Stimulated activated naive B cell treated with anti-CD40 and anti-IgM and Interleukin-4, amounts not matched to agents 10 μg/mL and 1 μg/mL and 100 μg/mL, for 72 hours (primary cell): ENCODE data around the gene GPR158.
"Not testable (repeated sequence)": the region's sequence is repeated elsewhere in the genome, so short reads cannot be mapped to it uniquely, and the experiment has no call there.

Experiments used
- ATAC-seq, 2 donors: fragments of 150-1000 bp; cut with Tn5 transposase; replicated peaks; 2 replicates each; pipeline ENCODE4 v1.10.0; 2021; ENCODE audit warnings: moderate library complexity in 1 of 2
- DNase-seq: peaks from one replicate; pipeline ENCODE4 v3.0.0; 2021
- H3K27ac Mint-ChIP-seq: one replicate; pipeline ENCODE4 v1.8.0; 2022; ENCODE audit warnings: mild to moderate bottlenecking, mixed read lengths
- H3K27me3 Mint-ChIP-seq, 2 donors: one replicate each; pipeline ENCODE4 v1.8.0; 2022; ENCODE audit warnings: mixed read lengths in 2 of 2
- H3K36me3 Mint-ChIP-seq, 2 donors: one replicate each; pipeline ENCODE4 v1.8.0; 2022; ENCODE audit warnings: mixed read lengths in 2 of 2, mild to moderate bottlenecking in 1 of 2
- H3K4me1 Mint-ChIP-seq, 2 donors: one replicate each; pipeline ENCODE4 v1.8.0; 2022; ENCODE audit warnings: mixed read lengths in 2 of 2, mild to moderate bottlenecking in 1 of 2
- H3K4me3 Mint-ChIP-seq, 2 donors: one replicate each; pipeline ENCODE4 v1.8.0; 2022; ENCODE audit warnings: mild to moderate bottlenecking in 2 of 2, mixed read lengths in 2 of 2, moderate library complexity in 1 of 2
- H3K9me3 Mint-ChIP-seq, 2 donors: one replicate each; pipeline ENCODE4 v1.8.0; 2022; ENCODE audit warnings: mixed read lengths in 2 of 2, mild to moderate bottlenecking in 1 of 2

Gene GPR158

DNA sequence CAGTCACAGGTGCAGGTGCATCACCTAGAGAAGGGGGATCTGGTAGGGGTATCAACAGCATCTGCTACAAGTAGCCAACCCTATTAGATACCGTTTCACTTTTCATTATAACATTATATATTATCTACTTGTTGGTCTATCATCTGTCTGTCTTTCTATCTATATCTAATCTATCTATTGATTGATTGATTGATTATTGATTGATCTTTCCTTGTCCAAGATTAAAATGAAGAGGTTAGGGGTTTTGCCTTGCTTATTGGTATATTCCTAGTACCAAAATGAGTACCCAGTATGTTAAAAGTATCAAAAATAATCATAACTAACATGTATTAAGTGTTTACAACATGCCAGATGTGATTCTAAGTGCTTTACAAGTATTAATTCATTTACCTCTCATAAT is 121.5 kb downstream of the GPR158 start:
- H3K9me3 Mint-ChIP-seq, result peaks cover 0 to 2% of the 10 kb centered on the region in 2 donors
- no peaks in the 10 kb centered on the region for H3K27me3 Mint-ChIP-seq
- no peak overlapping the region for H3K4me3 Mint-ChIP-seq
- no peaks in the 10 kb centered on the region for H3K4me1 Mint-ChIP-seq
- DNase-seq, result no peak
- H3K36me3 Mint-ChIP-seq, result no peaks in the 10 kb centered on the region
- no peak overlapping the region for H3K27ac Mint-ChIP-seq
- no peak for ATAC-seq

GRCh38 chr10:25297466-25297865 is 122.7 kb downstream of the GPR158 start:
- ATAC-seq (no peak), DNase-seq (no peak)
- Mint-ChIP-seq H3K4me3 (no peak overlapping the region), H3K36me3 (no peaks in the 10 kb centered on the region), H3K4me1 (no peaks in the 10 kb centered on the region), H3K27me3 (no peaks in the 10 kb centered on the region), H3K9me3 (peaks cover 0 to 2% of the 10 kb centered on the region in 2 donors), H3K27ac (no peak overlapping the region)

GRCh38 chr10:25300073-25300472 is 125.3 kb downstream of the GPR158 start:
- DNase-seq (no peak), ATAC-seq (no peak)
- H3K27me3 Mint-ChIP-seq, result no peaks in the 10 kb centered on the region
- H3K9me3 Mint-ChIP-seq, result peaks cover 0 to 5% of the 10 kb centered on the region in 2 donors
- no peaks in the 10 kb centered on the region for H3K36me3 Mint-ChIP-seq
- H3K27ac Mint-ChIP-seq, result no peak overlapping the region
- H3K4me3 Mint-ChIP-seq, result no peak overlapping the region
- no peaks in the 10 kb centered on the region for H3K4me1 Mint-ChIP-seq

GRCh38 chr10:25304606-25305005 is 129.8 kb downstream of the GPR158 start:
- no peaks in the 10 kb centered on the region for H3K27me3 Mint-ChIP-seq
- DNase-seq, result no peak
- peaks cover 14 to 15% of the 10 kb centered on the region in 2 donors for H3K9me3 Mint-ChIP-seq
- no peak overlapping the region for H3K27ac Mint-ChIP-seq
- H3K4me3 Mint-ChIP-seq, result no peak overlapping the region
- ATAC-seq, result no peak
- no peaks in the 10 kb centered on the region for H3K36me3 Mint-ChIP-seq
- H3K4me1 Mint-ChIP-seq, result no peaks in the 10 kb centered on the region

- no peak for DNase-seq
- Mint-ChIP-seq H3K4me1 (no peaks in the 10 kb centered on the region), H3K27ac (no peak overlapping the region), H3K9me3 (peaks cover 17% of the 10 kb centered on the region in 2 donors), H3K27me3 (no peaks in the 10 kb centered on the region), H3K36me3 (no peaks in the 10 kb centered on the region), H3K4me3 (no peak overlapping the region)
- no peak for ATAC-seq
These were observed 131.6 kb downstream of the GPR158 start for GRCh38 chr10:25306386-25306785.

GRCh38 chr10:25308278-25308677 is 133.5 kb downstream of the GPR158 start:
- Mint-ChIP-seq H3K9me3 (peaks cover 17% of the 10 kb centered on the region in 2 donors), H3K36me3 (no peaks in the 10 kb centered on the region), H3K27ac (no peak overlapping the region), H3K4me1 (no peaks in the 10 kb centered on the region), H3K27me3 (no peaks in the 10 kb centered on the region), H3K4me3 (no peak overlapping the region)
- DNase-seq (no peak), ATAC-seq (no peak)

GRCh38 chr10:25317596-25318211 is 142.9 kb downstream of the GPR158 start:
- not testable (repeated sequence) for H3K9me3 Mint-ChIP-seq, H3K27ac Mint-ChIP-seq, H3K4me1 Mint-ChIP-seq, H3K4me3 Mint-ChIP-seq, ATAC-seq, H3K36me3 Mint-ChIP-seq, H3K27me3 Mint-ChIP-seq, DNase-seq

DNA sequence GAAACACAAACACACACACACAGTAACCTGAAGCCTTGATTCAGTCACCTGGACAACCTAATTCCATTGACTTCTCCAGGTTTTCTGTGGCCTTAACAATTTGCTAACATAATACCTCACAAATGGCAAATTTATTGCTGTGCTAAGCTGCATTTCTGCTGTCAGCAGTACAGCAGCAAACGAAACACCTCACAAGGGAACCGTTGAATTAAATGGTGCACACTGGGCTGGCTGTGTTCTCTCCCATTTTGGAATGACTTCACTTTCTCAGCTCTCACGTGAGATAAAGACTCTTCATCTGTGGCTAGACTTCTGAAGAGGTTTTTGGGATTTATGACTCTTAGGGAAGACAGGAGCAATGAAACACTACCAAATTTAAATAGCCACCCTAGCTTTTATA is 152.5 kb downstream of the GPR158 start:
- Mint-ChIP-seq H3K4me3 (no peak overlapping the region), H3K9me3 (peaks cover 8 to 10% of the 10 kb centered on the region in 2 donors), H3K36me3 (no peaks in the 10 kb centered on the region), H3K27ac (no peak overlapping the region), H3K4me1 (no peaks in the 10 kb centered on the region), H3K27me3 (no peaks in the 10 kb centered on the region)
- ATAC-seq (no peak), DNase-seq (no peak)

DNA sequence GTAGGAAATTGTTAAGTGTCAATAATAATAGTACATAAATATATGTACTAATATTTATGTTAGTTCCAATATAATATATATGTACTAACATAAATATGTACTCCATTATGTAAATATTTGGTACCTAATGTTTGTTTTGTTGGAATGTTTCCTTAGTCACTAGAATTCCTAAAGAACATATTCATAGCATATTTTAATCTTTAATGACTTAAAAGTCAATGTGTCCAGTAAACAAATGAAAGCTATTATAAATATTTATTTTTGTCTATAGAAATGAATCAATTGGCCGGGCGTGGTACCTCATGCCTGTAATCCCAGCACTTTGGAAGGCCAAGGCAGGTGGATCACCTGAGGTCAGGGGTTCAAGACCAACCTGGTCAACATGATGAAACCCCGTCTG is 153.6 kb downstream of the GPR158 start:
- H3K27ac Mint-ChIP-seq, result no peak overlapping the region
- ATAC-seq (no peak), DNase-seq (no peak)

DNA sequence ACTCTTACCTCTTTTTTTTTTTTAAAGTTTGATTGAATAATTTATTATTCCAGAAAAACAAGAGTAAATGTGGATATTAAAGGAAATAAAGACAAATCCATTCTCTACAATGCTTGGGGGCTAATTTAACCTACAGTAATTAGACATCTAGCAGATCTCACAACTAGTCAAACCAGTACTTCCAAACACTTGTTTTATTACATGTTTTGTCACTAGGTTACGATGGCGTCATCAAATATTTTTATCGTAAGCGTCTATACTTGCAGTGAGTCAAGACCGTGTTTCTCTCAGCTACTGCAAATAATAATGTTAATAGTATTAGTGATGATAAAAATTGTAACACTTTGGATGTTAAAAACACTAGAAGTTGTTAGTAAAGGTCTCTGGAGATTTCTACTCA is 154.8 kb downstream of the GPR158 start:
- not testable (repeated sequence) for H3K4me3 Mint-ChIP-seq, H3K4me1 Mint-ChIP-seq, DNase-seq, ATAC-seq, H3K9me3 Mint-ChIP-seq, H3K27ac Mint-ChIP-seq, H3K27me3 Mint-ChIP-seq, H3K36me3 Mint-ChIP-seq

More for the DNA sequence above, 153.6 kb downstream of the GPR158 start:
- Mint-ChIP-seq H3K27me3 (no peaks in the 10 kb centered on the region), H3K4me3 (no peak overlapping the region), H3K4me1 (no peaks in the 10 kb centered on the region), H3K9me3 (peaks cover 8 to 10% of the 10 kb centered on the region in 2 donors), H3K36me3 (no peaks in the 10 kb centered on the region)

DNA sequence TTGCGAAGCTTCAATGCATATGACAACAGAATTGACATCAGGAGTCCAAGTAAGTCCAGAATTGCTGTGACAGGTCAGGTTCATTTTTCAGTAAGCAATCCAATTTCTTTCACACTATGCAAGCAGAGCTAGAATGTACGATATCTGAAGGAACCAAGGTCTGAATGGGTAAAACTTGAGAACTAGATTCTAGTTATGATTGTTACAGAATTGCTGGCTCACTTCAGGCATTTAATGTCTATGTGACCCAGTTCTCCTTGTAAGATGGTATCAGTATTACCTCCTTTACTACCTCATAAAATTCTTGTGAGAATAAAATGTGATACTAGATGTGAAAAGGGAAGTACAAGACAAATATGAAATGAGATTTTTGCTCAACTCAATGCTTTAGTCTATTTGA is 159.6 kb downstream of the GPR158 start:
- Mint-ChIP-seq H3K27ac (no peak overlapping the region), H3K36me3 (no peaks in the 10 kb centered on the region), H3K27me3 (no peaks in the 10 kb centered on the region), H3K9me3 (peaks cover 0 to 1% of the 10 kb centered on the region in 2 donors), H3K4me1 (no peaks in the 10 kb centered on the region), H3K4me3 (no peak overlapping the region)
- ATAC-seq (no peak), DNase-seq (no peak)

- DNase-seq, result no peak
- no peaks in the 10 kb centered on the region for H3K9me3 Mint-ChIP-seq
- no peaks in the 10 kb centered on the region for H3K36me3 Mint-ChIP-seq
- no peak overlapping the region for H3K27ac Mint-ChIP-seq
- no peaks in the 10 kb centered on the region for H3K27me3 Mint-ChIP-seq
- no peak for ATAC-seq
- H3K4me3 Mint-ChIP-seq, result no peak overlapping the region
- no peaks in the 10 kb centered on the region for H3K4me1 Mint-ChIP-seq
These were observed 161.5 kb downstream of the GPR158 start for GRCh38 chr10:25336330-25336729.

DNA sequence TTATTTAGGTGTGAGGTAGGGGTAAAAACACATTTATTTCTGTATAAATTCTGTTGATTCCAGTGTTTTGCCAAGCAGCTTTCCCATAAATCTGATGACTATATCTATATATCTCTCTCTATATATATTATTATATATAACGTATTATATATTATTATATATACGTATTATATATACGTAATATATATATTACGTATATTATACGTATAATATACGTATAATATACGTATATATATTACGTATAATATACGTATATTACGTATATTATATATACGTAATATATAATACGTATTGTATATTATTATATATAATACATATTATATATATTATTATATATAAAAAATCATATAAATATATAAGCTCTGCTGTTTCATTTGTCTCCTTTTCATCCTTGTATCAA is 163.5 kb downstream of the GPR158 start:
- Mint-ChIP-seq H3K36me3 (no peaks in the 10 kb centered on the region), H3K9me3 (no peaks in the 10 kb centered on the region)
- ATAC-seq, result no peak

GRCh38 chr10:25339966-25340365 is 165.2 kb downstream of the GPR158 start:
- H3K36me3 Mint-ChIP-seq, result no peaks in the 10 kb centered on the region
- H3K27ac Mint-ChIP-seq, result no peak overlapping the region
- no peaks in the 10 kb centered on the region for H3K9me3 Mint-ChIP-seq
- H3K4me3 Mint-ChIP-seq, result no peak overlapping the region
- no peak for ATAC-seq
- no peaks in the 10 kb centered on the region for H3K4me1 Mint-ChIP-seq
- DNase-seq, result no peak
- H3K27me3 Mint-ChIP-seq, result no peaks in the 10 kb centered on the region

More for the DNA sequence above, 163.5 kb downstream of the GPR158 start:
- no peaks in the 10 kb centered on the region for H3K4me1 Mint-ChIP-seq
- H3K4me3 Mint-ChIP-seq, result no peak overlapping the region
- DNase-seq, result no peak
- no peaks in the 10 kb centered on the region for H3K27me3 Mint-ChIP-seq
- H3K27ac Mint-ChIP-seq, result no peak overlapping the region

DNA sequence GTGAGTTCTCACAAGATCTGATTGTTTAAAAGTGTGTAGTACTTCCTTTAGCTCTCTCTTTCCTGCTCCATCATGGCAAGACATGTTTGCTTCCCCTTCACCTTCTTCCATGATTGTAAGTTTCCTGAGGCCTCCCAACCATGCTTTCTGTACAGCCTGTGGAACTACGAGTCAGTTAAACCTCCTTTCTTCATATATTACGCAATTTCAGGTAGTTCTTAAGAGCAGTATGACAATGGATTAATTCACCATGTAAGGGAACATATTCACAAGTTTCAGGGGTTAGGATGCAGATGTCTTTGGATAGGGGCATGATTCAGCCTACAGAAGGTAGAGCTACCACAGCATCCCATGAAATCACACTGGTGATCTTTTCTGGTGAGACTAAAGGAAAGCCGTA is 174.7 kb downstream of the GPR158 start:
- H3K9me3 Mint-ChIP-seq, result peaks cover 9 to 10% of the 10 kb centered on the region in 2 donors
- ATAC-seq, result no peak
- no peak overlapping the region for H3K27ac Mint-ChIP-seq
- no peaks in the 10 kb centered on the region for H3K27me3 Mint-ChIP-seq
- no peaks in the 10 kb centered on the region for H3K4me1 Mint-ChIP-seq
- no peak for DNase-seq
- no peak overlapping the region for H3K4me3 Mint-ChIP-seq
- H3K36me3 Mint-ChIP-seq, result no peaks in the 10 kb centered on the region

DNA sequence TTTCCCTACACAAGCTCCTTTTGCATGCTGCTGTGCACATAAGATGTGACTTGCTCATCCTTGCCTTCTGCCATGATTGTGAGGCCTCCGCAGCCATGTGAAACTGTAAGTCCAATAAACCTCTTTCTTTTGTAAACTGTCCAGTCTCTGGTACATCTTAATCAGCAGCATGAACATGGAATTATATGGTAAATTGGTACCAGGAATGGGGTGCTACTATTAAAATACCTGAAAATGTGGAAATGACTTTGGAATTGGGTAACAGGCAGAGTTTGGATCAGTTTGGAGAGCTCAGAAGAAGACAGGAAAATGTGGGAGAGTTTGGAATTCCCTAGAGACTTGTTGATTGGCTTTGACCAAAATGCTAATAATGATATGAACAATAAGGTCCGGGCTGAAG is 181.8 kb downstream of the GPR158 start:
- H3K4me1 Mint-ChIP-seq, result no peaks in the 10 kb centered on the region
- H3K36me3 Mint-ChIP-seq, result no peaks in the 10 kb centered on the region
- no peaks in the 10 kb centered on the region for H3K27me3 Mint-ChIP-seq
- DNase-seq (no peak), ATAC-seq (no peak)
- peaks cover 26 to 41% of the 10 kb centered on the region in 2 donors for H3K9me3 Mint-ChIP-seq
- no peak overlapping the region for H3K4me3 Mint-ChIP-seq
- H3K27ac Mint-ChIP-seq, result no peak overlapping the region
